Myocyte (in vitro differentiated cells): ENCODE data around the gene SPAG8. TPM values are rescaled to one million over a fixed set of nuclear protein-coding genes. Genes with fewer than 3 reads are reported as not detected.

Source experiments
- DNase-seq: peaks from one replicate; pipeline ENCODE4 v3.0.0-alpha.2; 2012; ENCODE audit warnings: low read depth
- total RNA-seq: library from RNA; depleted of rRNA; stranded (reverse); fragments of >200 nt; gene quantifications from 2 replicates; pipeline ENCODE4 v1.2.3, GENCODE V29; 2014

The SPAG8 gene
- total RNA-seq, 1 donor from 2014 or later: 3.4 TPM

DNA sequence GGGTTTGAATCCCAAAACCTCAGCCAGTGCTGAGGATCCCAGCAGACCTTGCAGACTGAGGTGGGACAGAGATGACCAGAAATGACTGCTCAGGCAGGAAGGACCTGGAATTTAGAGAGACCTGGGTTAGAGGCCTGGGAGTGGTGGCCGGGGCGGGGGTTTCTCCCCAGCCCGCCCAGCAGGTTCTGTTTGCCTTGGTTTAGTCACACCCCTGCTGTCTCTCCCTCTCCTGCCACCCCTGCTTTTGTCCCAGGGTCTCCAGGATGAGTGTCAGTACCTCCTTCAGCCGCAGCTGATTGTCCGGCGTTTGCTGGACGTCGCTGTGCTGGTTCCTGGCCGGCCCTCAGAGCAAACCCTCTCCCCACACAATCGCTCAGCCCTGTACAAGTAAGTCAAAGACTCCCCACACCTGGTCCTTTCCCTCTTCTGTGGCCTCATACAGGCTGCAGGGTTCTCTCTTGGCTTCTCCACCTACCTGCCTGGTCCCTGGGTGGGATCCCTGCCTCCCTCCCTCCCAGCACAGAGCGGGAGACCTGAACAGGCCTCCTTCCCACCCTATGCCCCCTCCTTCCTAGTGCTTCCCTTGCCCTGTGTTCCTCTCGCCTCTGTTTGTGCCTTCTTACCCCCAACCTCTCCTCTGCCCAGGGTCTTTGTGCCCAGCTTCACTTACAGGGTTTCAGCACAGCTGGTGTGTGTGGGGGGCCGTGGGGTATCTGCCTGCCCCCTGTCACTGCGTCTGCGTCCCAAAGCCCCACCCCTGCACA, 29.0 kb upstream of the SPAG8 start:
- DNase-seq: no peak

DNA sequence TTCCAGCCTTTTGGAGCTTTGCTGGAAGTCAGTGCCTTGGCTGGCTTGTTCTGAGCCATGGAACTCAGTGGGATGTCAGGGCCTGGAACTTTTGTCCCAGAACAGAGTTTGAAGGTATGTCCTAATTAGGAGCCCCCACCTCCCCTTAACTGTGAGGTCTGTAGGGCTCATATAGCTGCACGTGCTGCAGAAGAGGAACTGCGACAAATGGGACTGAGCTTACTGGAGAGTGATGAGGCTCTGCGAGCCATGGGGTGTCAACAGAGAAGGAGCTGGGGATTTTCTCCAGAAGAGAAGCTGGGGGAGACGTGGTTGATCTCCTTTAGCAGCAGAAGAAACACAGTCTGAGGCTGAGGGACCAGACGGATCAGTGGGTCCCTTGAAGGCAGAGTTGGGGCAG, 27.9 kb upstream of the SPAG8 start:
- no peak for DNase-seq

DNA sequence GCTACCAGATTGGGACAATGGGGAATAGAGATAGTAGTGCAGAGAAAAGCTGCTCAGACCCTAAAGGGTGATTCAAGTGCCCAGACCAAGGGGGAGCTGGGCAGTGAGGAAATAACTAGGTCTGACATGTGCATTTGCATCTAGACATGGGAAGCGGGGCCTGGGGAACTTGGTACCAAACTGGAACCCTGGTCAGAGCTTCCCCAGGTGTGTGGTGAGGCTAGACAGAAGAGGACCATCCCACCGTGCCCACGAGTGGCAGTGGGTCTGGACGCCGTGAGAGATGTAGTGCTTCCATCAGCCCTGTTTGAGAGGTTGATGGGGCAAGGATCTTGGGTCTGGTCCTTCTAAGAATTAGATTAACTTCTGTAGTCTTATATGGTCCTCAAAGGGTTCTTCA, 24.5 kb upstream of the SPAG8 start:
- no peak for DNase-seq

DNA sequence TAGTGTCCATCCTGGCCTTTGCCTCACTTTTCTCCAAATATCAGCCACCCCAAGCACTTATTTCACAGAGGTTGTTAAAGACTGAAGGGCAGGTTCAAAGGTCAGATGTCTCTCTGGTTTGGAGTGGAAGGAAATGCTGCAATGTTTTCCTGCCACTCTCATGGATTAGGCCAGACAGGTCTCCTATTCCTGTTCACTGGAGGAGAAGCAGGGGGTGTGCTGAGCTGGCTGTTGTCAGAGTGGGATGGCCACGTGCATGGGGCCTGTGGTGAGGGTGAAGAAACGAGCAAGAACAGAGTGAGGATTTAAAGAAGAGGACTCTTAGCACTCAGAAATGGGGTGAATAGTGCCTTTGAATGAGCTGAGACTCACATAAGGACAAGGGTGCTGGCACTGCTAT, 23.7 kb upstream of the SPAG8 start:
- DNase-seq: no peak

DNA sequence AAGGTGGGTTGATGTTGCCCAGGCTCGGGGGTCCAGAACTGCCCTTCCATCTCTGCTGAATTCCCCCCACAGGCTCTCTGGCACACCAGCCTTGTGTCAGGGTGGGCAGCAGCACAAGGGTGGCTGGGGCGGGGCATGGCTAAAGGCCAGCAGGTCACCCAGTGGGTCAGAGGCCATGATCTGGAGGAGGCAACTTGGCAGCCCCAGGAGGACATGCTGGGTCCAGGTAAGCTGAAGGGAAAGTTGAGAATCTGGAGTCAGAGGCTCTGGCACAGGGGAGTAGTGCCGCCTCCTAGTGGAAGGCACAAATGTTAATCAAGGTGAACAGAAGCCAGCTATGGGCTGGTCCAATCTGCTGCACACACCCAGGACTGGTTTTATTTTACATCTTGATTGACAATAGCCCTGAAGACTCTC, 23.2 kb upstream of the SPAG8 start:
- no peak for DNase-seq

DNA sequence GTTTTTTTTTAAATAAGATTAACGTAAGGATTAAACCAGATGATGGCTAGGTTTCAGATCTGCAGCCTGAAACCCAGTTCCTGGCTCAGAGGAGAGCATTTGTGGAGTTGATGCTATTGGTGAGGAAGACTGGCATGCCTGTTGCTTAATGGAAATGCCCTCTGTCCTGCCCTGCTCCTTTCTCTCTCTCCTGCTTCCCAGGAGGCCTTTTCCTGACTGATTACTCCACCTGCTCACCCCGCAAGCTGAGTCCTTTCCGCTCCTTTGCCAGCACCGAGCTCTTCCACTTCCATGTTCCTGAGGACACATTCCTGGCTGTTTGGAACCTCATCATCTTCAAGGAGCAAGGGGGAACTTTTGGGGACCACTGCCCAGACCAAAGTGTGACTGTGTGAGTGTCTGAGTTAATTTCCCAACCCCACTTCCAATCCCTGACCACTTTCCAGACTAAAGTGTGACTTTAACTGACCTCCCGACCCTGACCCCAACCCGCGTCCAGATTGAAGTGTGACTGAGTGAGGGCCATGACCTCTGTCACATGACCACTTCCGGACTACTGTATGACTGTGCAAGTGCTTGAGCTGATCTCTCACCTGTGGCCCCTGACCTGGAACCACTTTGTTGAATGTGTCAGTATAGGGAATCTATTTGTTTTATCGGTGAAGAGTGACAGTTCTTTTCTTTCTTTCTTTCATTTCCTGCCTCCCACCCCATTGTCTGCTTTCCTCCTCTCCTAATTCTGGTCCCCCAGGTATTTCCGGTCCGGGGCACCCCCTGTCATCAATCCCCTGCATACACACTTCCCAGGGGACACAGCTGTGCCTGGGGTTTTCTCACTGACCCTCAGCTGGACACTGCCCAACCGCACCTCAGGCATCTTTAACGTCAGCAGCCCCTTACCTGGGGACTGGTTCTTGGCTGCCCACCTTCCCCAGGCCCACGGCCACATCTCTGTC, 22.5 kb upstream of the SPAG8 start:
- DNase-seq: no peak

DNA sequence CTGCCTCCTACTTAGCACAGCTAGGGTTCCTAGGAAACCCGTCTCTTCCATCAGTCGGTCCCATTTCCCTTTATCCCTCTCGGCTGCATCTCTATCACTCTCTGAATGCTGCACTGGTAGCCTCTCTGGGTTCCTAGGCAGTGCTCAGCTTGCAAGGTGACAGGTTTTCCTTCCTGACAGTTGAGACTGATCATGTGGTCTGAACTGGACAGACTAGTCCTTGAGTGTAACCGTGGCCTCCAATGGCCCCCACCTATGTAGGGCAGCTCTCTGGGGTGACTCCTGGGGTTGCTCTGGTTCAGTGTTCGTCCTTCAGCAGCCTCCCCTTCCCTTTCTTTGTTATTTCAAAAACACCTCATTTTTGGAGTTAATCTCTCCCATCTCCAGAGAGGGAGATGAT, 20.8 kb upstream of the SPAG8 start:
- DNase-seq: no peak

DNA sequence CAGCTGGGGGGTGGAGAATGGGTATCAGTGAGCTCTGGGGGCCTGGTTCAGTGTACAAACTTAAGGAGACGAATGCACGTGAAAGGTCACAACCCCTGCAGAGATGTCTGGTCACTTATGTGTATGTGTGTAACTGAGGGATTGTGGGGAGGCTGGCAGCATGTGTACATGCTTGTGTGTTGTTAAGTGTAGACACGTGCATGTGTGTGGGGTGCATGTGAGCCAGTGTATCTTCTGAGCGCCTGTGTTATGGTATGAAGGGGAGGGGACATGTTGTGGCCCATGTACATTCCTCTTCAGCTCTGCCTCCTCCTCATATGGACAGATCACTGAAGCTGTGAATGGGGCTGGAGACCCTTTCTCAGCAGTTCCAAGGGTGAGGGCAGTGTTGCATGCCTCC, 19.0 kb upstream of the SPAG8 start:
- no peak for DNase-seq

DNA sequence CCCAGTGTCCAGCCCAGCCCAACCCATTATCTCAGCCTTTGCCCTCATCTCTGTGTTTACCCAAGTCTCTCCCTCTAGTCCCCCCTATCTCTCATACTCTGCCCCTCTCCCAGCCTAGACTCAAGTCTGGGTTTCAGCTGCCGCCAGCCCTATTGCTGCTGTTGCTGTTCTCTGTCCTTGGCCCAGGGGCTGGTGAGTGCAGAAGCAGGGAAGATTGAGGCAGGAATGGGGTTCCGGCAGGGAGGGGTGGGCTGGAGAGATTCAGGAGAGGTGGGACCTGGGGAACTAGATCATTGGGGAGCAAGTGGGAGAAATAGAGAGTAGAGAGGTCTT, 17.7 kb upstream of the SPAG8 start:
- no peak for DNase-seq

DNA sequence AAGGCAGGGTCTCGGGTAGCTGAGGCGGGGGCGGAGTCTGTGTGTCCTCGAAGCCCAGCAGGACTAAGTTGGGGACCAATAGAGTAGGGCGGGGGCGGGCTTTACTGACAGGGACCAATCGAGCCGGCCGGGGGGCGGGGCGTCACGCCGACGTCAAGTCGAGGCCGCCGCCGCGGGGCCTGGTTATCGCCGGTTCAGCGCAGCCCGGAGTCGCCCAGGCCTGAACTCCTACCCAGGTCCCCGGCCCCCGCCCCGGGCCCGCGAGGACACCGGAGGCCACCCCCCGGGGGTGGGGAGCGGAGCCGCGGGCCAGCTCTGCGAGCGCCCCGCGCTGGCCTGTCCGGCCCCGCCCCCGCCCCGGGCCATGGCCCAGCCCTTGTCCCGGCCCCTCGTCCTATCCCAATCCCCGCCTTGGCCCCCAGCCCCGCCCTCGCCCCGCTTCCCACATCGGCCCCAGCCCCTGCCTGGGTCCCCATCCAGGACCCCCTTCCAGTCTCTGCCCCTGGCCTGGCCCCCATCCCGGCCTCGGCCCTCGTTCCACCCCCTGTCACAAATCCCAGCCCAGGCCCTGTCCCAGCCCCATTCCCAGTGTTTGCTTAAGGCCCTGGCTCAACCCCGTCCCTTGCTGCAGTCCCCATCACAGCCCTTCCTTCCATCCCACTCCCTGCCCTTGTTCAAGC, 17.2 kb upstream of the SPAG8 start, which contains the start of gene TMEM8B:
Gene TMEM8B (plus strand): TSS at position 145 of the 680 bp plus-strand sequence. CDS start 220 bp downstream, at position 365.
- DNase-seq: peak; percentile 94

DNA sequence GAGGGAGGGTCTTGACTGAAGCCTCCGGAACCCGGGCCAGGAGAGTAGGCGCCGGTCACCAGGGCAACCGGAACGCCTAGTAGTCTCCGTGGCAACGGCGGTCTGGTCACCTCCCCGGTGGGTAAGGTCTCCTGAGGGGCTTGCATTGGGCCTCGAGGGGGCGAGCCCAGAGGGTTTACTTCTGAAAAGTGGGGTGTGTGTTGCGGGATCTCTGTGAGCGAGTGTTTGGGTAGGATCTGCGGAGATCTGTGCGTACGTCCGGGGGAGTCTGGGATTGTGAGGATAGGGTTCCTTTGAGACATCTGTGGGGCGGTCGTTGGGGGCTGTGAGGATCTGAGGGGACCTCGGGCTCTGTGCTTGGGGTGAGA, 16.6 kb upstream of the SPAG8 start, which contains the start of gene FAM221B:
Gene FAM221B (minus strand): TSS at position 17 of the 368 bp plus-strand sequence. CDS start 2,571 bp downstream, outside the sequence.
- DNase-seq: no peak

DNA sequence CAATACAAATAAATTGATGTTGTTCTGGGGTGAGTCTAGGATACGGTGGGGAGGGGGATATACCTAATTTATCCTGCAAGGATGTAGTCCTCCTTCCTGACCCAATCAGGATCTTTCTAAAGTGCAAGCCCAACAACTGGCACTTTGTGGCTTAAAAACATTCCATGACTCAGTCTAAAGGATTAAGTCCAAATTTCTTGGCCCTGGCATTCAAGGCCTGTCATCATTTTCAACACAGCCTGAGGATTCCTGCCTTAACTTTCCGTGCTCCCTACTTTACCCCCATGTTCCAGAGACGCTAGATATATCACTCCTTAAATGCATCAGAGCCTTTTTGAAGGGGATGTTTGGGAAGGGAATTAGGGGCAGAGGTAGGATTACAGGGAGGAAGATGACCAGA, 15.4 kb upstream of the SPAG8 start:
- peak; percentile 79 for DNase-seq

DNA sequence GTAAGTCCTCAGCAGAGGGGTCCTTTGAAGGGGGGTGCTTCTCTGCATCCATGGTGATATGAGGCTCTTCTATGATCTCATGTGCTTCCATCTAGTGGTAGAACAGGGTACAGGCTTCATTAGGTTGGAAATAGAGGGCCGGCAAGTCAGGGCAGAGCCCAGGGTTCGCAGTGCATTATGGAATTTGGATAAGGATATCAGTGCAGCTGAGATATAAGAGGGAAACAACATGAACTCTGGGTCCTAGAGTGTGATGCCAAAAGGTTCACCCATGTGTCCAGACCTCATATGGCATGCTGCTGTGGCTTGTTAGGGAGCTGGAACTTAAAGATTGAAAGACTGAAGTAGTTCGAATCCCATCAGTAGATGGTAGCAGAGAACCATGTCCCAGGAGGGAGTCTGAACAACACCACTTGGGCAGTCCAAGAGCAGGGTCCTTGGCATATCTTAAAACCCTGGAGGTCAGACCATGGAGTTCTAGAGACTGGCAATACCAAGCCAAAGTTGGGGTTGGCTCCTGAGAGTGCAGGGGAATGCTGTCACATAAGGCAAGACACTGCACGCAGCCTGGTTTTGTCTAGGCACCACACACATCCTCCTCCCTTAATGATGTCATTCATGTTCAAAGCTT, 14.1 kb upstream of the SPAG8 start:
- peak; percentile 76 for DNase-seq

DNA sequence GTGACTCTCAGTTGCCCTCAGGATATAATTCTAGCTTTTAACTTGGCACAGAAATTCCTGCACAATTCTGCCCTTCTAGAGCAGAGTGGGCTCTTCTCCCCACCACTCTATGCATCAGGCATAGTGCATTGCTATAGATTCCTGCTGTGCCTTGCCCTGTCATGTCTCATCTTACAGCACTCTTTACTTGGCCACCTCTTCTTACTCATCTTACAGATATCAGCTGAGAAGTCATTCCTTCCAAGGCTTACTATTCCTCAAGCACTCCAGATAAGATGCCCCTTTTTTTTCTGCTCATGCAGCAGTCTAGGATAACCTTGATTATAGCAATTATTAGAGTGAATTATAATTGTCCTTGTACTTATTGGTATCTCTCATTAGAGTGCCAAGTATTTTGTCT, 10.9 kb upstream of the SPAG8 start:
- no peak for DNase-seq

DNA sequence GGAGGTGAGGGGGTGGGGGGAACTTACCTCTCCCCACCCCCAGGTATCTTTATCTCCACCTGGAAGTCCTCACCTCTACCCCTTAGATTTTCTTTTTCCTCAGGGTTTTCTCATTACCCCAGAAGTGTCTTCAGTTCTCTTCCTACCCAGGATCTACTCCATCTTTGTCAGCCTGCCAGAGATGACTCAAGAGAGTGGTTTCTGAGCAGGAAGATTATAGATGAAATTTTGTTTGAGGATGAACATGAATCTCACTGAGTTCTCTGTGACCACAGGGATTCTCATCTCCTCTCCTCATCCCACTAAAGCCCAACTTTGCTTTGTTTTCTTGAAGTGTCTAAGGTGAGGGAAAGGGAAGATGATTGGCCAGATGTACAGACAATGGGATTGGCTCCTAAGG, 8.0 kb upstream of the SPAG8 start:
- DNase-seq: peak; percentile 70

DNA sequence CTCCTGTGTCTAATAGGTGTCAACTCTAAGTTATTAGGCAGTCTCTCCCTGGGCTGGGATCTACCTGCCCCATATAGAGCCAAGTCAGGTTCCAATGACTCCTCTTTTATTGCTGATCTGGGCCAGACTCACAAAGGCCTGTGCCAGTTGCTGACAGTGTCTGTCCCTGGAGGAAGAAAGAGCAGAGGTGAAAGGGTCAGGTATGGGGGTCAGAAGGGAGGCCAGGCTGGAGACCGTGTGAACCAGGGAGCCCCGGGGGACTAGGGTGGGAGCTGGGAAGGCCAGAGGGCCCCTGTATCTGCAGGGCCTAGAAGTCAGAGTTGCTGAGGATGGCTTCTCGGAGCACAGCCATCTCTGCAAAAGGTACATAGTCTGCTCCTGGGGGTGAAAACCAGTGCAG, 6.3 kb upstream of the SPAG8 start:
- no peak for DNase-seq

DNA sequence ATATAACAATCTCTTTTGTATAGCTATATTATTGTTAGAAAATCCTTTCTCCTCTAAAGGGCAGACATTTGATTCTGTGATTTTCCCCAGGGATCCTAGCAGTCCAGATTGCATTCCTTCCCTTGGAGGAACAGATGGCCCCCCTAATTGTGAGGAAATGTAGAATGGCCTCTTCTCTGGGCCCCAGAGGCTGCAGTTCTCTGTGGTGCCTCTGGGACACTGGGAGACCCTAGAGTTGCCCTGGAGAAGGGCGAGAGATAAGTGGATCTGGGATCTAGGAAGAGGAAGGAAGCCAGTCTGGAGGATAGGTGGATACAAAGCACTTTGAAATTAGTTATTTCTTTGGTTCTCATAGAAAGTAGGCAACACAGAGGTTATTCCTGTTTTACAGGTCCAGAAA, 4.6 kb upstream of the SPAG8 start:
- DNase-seq: no peak

DNA sequence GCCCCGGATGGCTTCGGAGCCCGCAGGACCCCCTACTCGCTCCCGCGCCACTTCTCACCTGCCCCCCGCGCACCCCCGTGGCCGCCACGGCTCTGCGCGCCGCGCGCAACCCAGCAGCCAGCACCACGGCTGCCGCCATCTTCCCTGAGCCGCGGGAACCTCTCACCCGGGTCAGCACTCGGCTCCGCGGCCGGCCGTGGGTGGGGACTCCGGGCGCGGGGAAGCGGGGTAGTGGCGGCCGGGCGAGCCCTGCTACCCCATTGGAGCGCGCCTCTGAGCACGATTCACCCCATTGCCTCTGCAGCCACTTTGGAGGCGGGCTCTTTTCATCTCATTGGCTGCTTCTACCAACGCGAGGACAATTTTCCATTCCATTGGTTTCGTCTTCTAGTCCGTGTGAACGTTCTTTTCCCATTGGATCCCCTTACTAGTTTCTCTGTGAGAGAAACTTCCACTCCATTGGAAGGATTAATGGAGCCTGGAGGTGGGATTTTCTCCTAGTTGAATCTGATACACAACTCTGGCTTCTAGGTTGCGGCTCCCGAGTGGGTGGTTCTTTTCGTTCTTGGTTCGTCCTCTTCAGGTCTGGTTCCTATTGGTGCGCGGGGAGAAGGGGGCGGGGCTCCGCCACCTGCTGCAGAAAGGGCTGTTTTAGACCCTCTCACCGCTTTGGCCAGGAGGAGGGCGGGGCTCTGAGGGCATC, 2.9 kb upstream of the SPAG8 start, which contains the start of gene HINT2:
Gene HINT2 (minus strand): TSS at position 202 of the 703 bp plus-strand sequence. CDS start 63 bp downstream, at position 139.
- DNase-seq: peak; percentile 100

DNA sequence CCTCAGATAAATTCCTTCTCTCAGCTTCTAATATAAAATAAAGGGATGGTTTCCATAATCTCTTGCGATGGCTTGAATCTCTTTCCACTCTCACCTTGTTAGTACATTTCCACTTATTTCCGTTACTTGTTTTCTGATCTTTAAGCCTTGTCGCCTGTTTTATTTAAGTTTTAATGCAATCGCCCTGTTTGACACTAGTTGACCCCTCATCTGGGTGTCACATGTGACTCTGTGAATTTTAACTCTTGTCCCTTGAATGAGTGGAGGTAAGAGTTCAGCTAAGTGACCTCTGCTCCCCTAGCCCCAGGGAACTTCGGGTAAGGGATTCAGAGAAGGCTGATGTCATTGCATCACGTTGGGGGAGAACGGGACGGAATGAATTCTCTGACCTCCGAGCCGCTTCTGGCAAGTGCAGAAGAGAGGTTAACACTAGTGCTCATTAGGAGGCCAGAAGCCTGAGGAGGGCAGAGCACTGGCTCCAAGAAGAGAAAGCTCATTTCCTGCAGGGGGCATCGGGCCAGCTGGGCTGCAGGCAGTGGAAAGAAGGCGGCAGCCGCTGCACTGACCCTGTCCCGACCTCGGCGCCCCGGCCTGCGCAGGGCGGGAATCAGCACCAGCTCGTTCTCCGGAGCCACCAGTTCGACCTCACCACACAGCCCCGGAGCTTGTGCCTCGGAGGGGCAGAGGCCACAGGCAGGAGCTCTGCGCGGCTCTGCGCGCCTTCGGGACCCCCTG, 2.2 kb upstream of the SPAG8 start:
- peak; percentile 81 for DNase-seq
